C4-2B (cell line): ENCODE measurements around the gene VEPH1.

Source experiments
- H3K27ac ChIP-seq: fragments of 450-650 bp; 2 replicates; pipeline ENCODE4 v1.5.1; 2017
- CTCF ChIP-seq: fragments of 450-650 bp; conservative IDR thresholded peaks from 2 replicates; pipeline ENCODE4 v1.5.1; 2017; ENCODE audit warnings: mild to moderate bottlenecking
- ZFX ChIP-seq: fragments of 450-650 bp; IDR thresholded peaks from 2 replicates; pipeline ENCODE4 v1.6.1; 2017

Gene VEPH1

GRCh38 chr3:157479464-157480243, 23.6 kb downstream of the VEPH1 start:
- no peak overlapping the region for H3K27ac ChIP-seq
- TF ChIP-seq CTCF (no peak), ZFX (no peak)

DNA sequence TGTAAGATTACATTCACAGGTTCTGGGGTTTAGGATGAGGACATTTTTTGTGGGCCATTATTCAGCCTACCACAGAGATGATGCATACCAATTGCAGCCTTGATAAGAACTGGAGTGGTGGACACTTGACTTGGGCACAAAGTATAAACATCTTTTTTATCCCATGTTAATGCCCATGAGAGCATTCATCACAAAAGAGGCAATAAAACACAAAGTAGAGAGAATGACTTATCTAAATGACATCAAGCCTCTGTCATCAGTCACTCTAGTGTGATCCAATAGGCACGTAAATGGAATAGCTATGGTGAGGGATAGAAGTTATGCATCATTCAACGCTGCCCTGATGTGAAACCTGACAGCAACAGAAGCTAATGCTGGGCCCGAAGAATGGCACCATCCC, 25.8 kb downstream of the VEPH1 start:
- H3K27ac ChIP-seq, result no peak overlapping the region
- TF ChIP-seq CTCF, result no peak
- no peak for TF ChIP-seq ZFX

DNA sequence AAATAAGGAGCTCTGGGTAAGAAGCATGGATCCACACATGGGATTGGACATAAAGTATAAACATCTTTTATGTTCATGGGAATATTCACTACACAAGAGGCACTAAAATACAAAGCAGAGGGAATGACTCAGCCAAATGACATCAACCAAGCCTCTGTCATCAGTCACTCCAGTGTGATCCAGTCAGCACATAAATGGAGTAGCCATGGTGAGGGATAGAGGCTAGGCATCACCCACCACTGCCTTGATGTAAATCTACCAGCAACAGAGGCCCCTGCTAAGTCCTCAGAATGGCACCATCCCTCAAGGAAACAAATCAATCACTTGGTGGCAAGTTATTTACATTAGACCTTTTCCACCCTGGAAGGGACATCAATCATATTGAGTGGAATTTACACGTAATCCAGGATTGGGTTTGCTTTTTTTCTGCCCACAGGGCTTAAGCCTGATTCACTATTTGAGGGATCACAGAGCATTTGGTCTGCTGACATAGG, 27.2 kb downstream of the VEPH1 start:
- no peak for TF ChIP-seq ZFX
- TF ChIP-seq CTCF, result no peak
- peak overlapping the region; percentile 6; the same call in 1 of the 2 replicates for H3K27ac ChIP-seq

DNA sequence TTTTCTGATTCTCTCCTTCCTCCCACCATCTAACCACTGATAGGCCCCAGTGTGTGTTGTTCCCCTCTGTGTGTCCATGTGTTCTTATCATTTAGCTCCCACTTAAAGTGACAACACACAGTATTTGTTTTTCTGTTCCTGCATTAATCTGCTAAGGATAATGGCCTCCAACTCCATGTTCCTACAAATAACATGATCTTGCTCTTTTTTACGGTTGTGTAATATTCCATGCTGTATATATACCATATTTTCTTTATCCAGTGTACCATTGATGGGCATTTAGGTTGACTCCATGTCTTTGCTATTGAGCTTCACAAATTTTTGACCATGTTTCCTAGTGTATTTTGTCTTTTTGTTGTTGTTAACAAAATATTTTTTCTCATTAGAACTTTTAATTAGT, 30.6 kb downstream of the VEPH1 start:
- TF ChIP-seq ZFX, result no peak
- peak overlapping the region; percentile 69 for H3K27ac ChIP-seq

GRCh38 chr3:157471064-157471463, 32.2 kb downstream of the VEPH1 start:
- H3K27ac ChIP-seq, result no peak overlapping the region
- no peak for TF ChIP-seq CTCF
- TF ChIP-seq ZFX, result no peak

GRCh38 chr3:157469561-157470294, 33.5 kb downstream of the VEPH1 start:
- TF ChIP-seq ZFX, result no peak
- no peak for TF ChIP-seq CTCF
- H3K27ac ChIP-seq, result peak overlapping the region; percentile 67; the same call in 1 of the 2 replicates

GRCh38 chr3:157467200-157467599, 36.0 kb downstream of the VEPH1 start:
- no peak overlapping the region for H3K27ac ChIP-seq
- TF ChIP-seq CTCF, result no peak
